GM08714 (cell line): Measurements from ENCODE around the gene LRRIQ4.
A peak's percentile ranks its signal among the peaks of the same experiment; 100 is the strongest.

Experiments used
- H3K4me3 ChIP-seq: fragments of 200-500 bp; sonication (Bioruptor generic); 2 replicates; pipeline ENCODE4 v1.5.1; 2014; ENCODE audit warnings: mild to moderate bottlenecking, low read length, inconsistent platforms
- ZNF274 ChIP-seq: IDR thresholded peaks from 2 replicates; pipeline ENCODE4 v1.6.1; 2012; ENCODE audit warnings: mild to moderate bottlenecking, low read depth, low read length

Gene LRRIQ4

GRCh38 chr3:169787120-169787519, 25.6 kb upstream of the LRRIQ4 start:
- TF ChIP-seq ZNF274, result no peak
- H3K4me3 ChIP-seq, result no peak overlapping the region

GRCh38 chr3:169787791-169788190, 24.9 kb upstream of the LRRIQ4 start:
- H3K4me3 ChIP-seq, result no peak overlapping the region
- TF ChIP-seq ZNF274, result no peak

GRCh38 chr3:169790219-169790618, 22.5 kb upstream of the LRRIQ4 start:
- H3K4me3 ChIP-seq, result no peak overlapping the region
- no peak for TF ChIP-seq ZNF274

- TF ChIP-seq ZNF274, result no peak
- no peak overlapping the region for H3K4me3 ChIP-seq
Observed at GRCh38 chr3:169790687-169791429, 21.8 kb upstream of the LRRIQ4 start.

GRCh38 chr3:169792359-169792758, 20.3 kb upstream of the LRRIQ4 start:
- no peak for TF ChIP-seq ZNF274
- H3K4me3 ChIP-seq, result no peak overlapping the region

GRCh38 chr3:169804681-169805080, 8.0 kb upstream of the LRRIQ4 start:
- no peak overlapping the region for H3K4me3 ChIP-seq
- TF ChIP-seq ZNF274, result no peak

GRCh38 chr3:169809230-169809795, 3.4 kb upstream of the LRRIQ4 start:
- no peak for TF ChIP-seq ZNF274
- H3K4me3 ChIP-seq, result no peak overlapping the region

- peak overlapping the region; percentile 52; the same call in 1 of the 2 replicates for H3K4me3 ChIP-seq
- TF ChIP-seq ZNF274, result no peak
Observed at GRCh38 chr3:169811631-169812331, 889 bp upstream of the LRRIQ4 start.

- TF ChIP-seq ZNF274, result no peak
- H3K4me3 ChIP-seq, result peak overlapping the region; percentile 52; the same call in 1 of the 2 replicates
Observed at GRCh38 chr3:169813278-169813677, 608 bp downstream of the LRRIQ4 start.

GRCh38 chr3:169813757-169814517, 1.3 kb downstream of the LRRIQ4 start:
- TF ChIP-seq ZNF274, result no peak
- H3K4me3 ChIP-seq, result peak overlapping the region; percentile 52; the same call in 1 of the 2 replicates

- no peak for TF ChIP-seq ZNF274
- H3K4me3 ChIP-seq, result no peak overlapping the region
Observed at GRCh38 chr3:169815590-169816150, 3.0 kb downstream of the LRRIQ4 start.

- TF ChIP-seq ZNF274, result no peak
- H3K4me3 ChIP-seq, result no peak overlapping the region
Observed at GRCh38 chr3:169818316-169818715, 5.6 kb downstream of the LRRIQ4 start.

- no peak for TF ChIP-seq ZNF274
- H3K4me3 ChIP-seq, result no peak overlapping the region
Observed at GRCh38 chr3:169822091-169822490, 9.4 kb downstream of the LRRIQ4 start.

- no peak overlapping the region for H3K4me3 ChIP-seq
- no peak for TF ChIP-seq ZNF274
Observed at GRCh38 chr3:169822540-169822939, 9.9 kb downstream of the LRRIQ4 start.
